OCI-LY7 (cell line): ENCODE results near the gene TTLL10. TPM values are rescaled to one million over a fixed set of nuclear protein-coding genes. Genes with fewer than 3 reads are reported as not detected.

Experiments used
- BruUV-seq: library from RNA; stranded (reverse); fragments of 400-500 nt; replicated peaks from 2 replicates; lab custom pipeline; 2021; lab: Mats Ljungman, UMichigan
- CTCF ChIA-PET: fragments of 300-600 bp; sonication (Branson Sonifier 250); formaldehyde crosslinking; loops from one replicate; lab custom pipeline; 2022; ENCODE audit warnings: antibody characterized with exemption; ENCODE audit not compliant: unreplicated experiment; lab: Charles Lee
- POLR2A ChIA-PET: fragments of 300-600 bp; sonication (Branson Sonifier 250); formaldehyde crosslinking; loops from one replicate; lab custom pipeline; 2022; ENCODE audit warnings: antibody characterized with exemption; lab: Charles Lee
- DNase-seq: peaks from one replicate; pipeline ENCODE4 v3.0.0-alpha.2; 2015; ENCODE audit warnings: low spot score
- H2AFZ ChIP-seq: fragments of 200-600 bp; sonication (generic), shearing (Covaris generic); 2 replicates; pipeline ENCODE4 v1.6.1; 2014; ENCODE audit warnings: mild to moderate bottlenecking, antibody characterized with exemption, low read length, moderate library complexity
- H3K27ac ChIP-seq: fragments of 200-600 bp; sonication (generic); 2 replicates; pipeline ENCODE4 v1.5.1; 2014; ENCODE audit warnings: mixed run types, low read depth, mild to moderate bottlenecking, moderate library complexity, low read length, inconsistent platforms; ENCODE audit not compliant: poor library complexity, severe bottlenecking
- H3K36me3 ChIP-seq: fragments of 200-600 bp; sonication (generic); 2 replicates; pipeline ENCODE4 v1.6.1; 2014; ENCODE audit warnings: mild to moderate bottlenecking, antibody characterized with exemption, low read length, moderate library complexity, mixed read lengths; ENCODE audit not compliant: insufficient read depth
- H3K4me1 ChIP-seq: fragments of 200-600 bp; sonication (generic); 2 replicates; pipeline ENCODE4 v1.5.1; 2014; ENCODE audit warnings: mild to moderate bottlenecking, low read length; ENCODE audit not compliant: insufficient read depth, poor library complexity, severe bottlenecking
- H3K4me2 ChIP-seq: fragments of 200-600 bp; sonication (generic); 2 replicates; pipeline ENCODE4 v1.6.1; 2014; ENCODE audit warnings: mild to moderate bottlenecking, low read length
- H3K4me3 ChIP-seq: fragments of 200-600 bp; sonication (generic); 2 replicates; pipeline ENCODE4 v1.5.1; 2014; ENCODE audit warnings: mild to moderate bottlenecking, low read depth, low read length; ENCODE audit not compliant: poor library complexity, severe bottlenecking
- H3K79me2 ChIP-seq: fragments of 200-600 bp; sonication (generic); 2 replicates; pipeline ENCODE4 v1.6.1; 2016; ENCODE audit warnings: low read depth, mild to moderate bottlenecking, low read length, moderate library complexity, mixed read lengths; ENCODE audit not compliant: insufficient read depth
- H3K9me2 ChIP-seq: fragments of 200-600 bp; sonication (generic); 2 replicates; pipeline ENCODE4 v1.6.1; 2016; ENCODE audit warnings: mild to moderate bottlenecking, low read length, mixed read lengths; ENCODE audit not compliant: insufficient read depth
- H3K9me3 ChIP-seq: fragments of 200-600 bp; sonication (generic); 2 replicates; pipeline ENCODE4 v1.6.1; 2014; ENCODE audit warnings: mild to moderate bottlenecking, mixed run types, low read length, mixed read lengths
- H4K20me1 ChIP-seq: fragments of 200-600 bp; sonication (generic); 2 replicates; pipeline ENCODE4 v1.6.1; 2014; ENCODE audit warnings: mild to moderate bottlenecking, antibody characterized with exemption, low read length, moderate library complexity, mixed read lengths; ENCODE audit not compliant: insufficient read depth
- CTCF ChIP-seq: fragments of 200-600 bp; sonication (generic); conservative IDR thresholded peaks from 2 replicates; pipeline ENCODE4 v1.5.1; 2014; ENCODE audit warnings: mild to moderate bottlenecking, antibody characterized with exemption, low read length, moderate library complexity, mixed read lengths
- EZH2phosphoT487 ChIP-seq: fragments of 200-600 bp; sonication (generic); IDR thresholded peaks from 2 replicates; pipeline ENCODE4 v1.6.1; 2018; ENCODE audit warnings: low read depth, borderline replicate concordance, mild to moderate bottlenecking, mixed run types, antibody characterized with exemption, low read length, moderate library complexity, mixed read lengths
- intact Hi-C: fragments of 100-400 bp; cut with micrococcal nuclease; formaldehyde crosslinking; loops from one replicate; pipeline ENCODE4 v1.10.0; 2022; ENCODE audit not compliant: unreplicated experiment
- total RNA-seq, 2 experiments: library from RNA; depleted of rRNA in 1 of 2; stranded (reverse); fragments of >200 nt in 1 of 2; shearing (Covaris generic) in 1 of 2; gene quantifications; 2 replicates each; pipeline ENCODE4 v1.2.3, GENCODE V29; 2014 to 2022

TTLL10 gene
- total RNA-seq, 2 experiments from 2014 or later, result not detected

GRCh38 chr1:1177452-1178206, 3.9 kb downstream of the TTLL10 start:
- Histone ChIP-seq H3K79me2 (no peaks in the 10 kb centered on the region), H3K27ac (no peak overlapping the region), H3K9me2 (no peaks in the 10 kb centered on the region), H3K4me3 (no peak overlapping the region), H4K20me1 (no peaks in the 10 kb centered on the region), H2AFZ (no peak overlapping the region), H3K36me3 (no peaks in the 10 kb centered on the region), H3K9me3 (no peaks in the 10 kb centered on the region), H3K4me2 (no peak overlapping the region), H3K4me1 (no peaks in the 10 kb centered on the region)
- ChIA-PET POLR2A (no interaction called here), CTCF (no interaction called here)
- intact Hi-C loops, result no loop called here
- no peak for TF ChIP-seq CTCF
- TF ChIP-seq EZH2phosphoT487, result no peak
- DNase-seq, result no peak
- BruUV-seq, result no TSS peak

GRCh38 chr1:1178794-1179331, 5.2 kb downstream of the TTLL10 start:
- no peaks in the 10 kb centered on the region for H3K4me1 ChIP-seq
- no peak overlapping the region for H3K27ac ChIP-seq
- no peaks in the 10 kb centered on the region for H3K9me2 ChIP-seq
- DNase-seq, result no peak
- no peaks in the 10 kb centered on the region for H3K79me2 ChIP-seq
- H2AFZ ChIP-seq, result no peak overlapping the region
- H3K36me3 ChIP-seq, result no peaks in the 10 kb centered on the region
- H4K20me1 ChIP-seq, result no peaks in the 10 kb centered on the region
- no TSS peak for BruUV-seq
- no peaks in the 10 kb centered on the region for H3K9me3 ChIP-seq
- H3K4me2 ChIP-seq, result no peak overlapping the region
- no peak for TF ChIP-seq CTCF
- TF ChIP-seq EZH2phosphoT487, result no peak
- CTCF ChIA-PET, result no interaction called here
- POLR2A ChIA-PET, result no interaction called here
- intact Hi-C loops, result no loop called here
- H3K4me3 ChIP-seq, result no peak overlapping the region

- no peaks in the 10 kb centered on the region for H3K36me3 ChIP-seq
- H3K4me2 ChIP-seq, result no peak overlapping the region
- H2AFZ ChIP-seq, result no peak overlapping the region
- H4K20me1 ChIP-seq, result no peaks in the 10 kb centered on the region
- intact Hi-C loops, result no loop called here
- H3K79me2 ChIP-seq, result no peaks in the 10 kb centered on the region
- no TSS peak for BruUV-seq
- no peaks in the 10 kb centered on the region for H3K4me1 ChIP-seq
- ChIA-PET CTCF (no interaction called here), POLR2A (no interaction called here)
- no peak overlapping the region for H3K4me3 ChIP-seq
- H3K27ac ChIP-seq, result no peak overlapping the region
- no peaks in the 10 kb centered on the region for H3K9me2 ChIP-seq
- TF ChIP-seq CTCF (no peak), EZH2phosphoT487 (no peak)
- no peaks in the 10 kb centered on the region for H3K9me3 ChIP-seq
- no peak for DNase-seq
Measured at GRCh38 chr1:1179346-1179982, 5.8 kb downstream of the TTLL10 start.
